Non-pigmented ciliary epithelial cell (primary cell): ENCODE results near the gene NTN4.

Source experiments
- DNase-seq: peaks from one replicate; pipeline ENCODE4 v3.0.0-alpha.2; 2010; ENCODE audit warnings: low read depth

The NTN4 gene

GRCh38 chr12:95653771-95654546 is 136.6 kb downstream of the NTN4 start:
- DNase-seq, result peak; percentile 38

- no peak for DNase-seq
Measured at GRCh38 chr12:95651681-95652080, 138.9 kb downstream of the NTN4 start.

- DNase-seq, result no peak
Measured at GRCh38 chr12:95648990-95649791, 141.4 kb downstream of the NTN4 start.

- no peak for DNase-seq
Measured at GRCh38 chr12:95646781-95647190, 143.8 kb downstream of the NTN4 start.

- no peak for DNase-seq
Measured at GRCh38 chr12:95643256-95643655, 147.3 kb downstream of the NTN4 start.

GRCh38 chr12:95642583-95642982 is 148.0 kb downstream of the NTN4 start:
- DNase-seq, result no peak

- no peak for DNase-seq
Measured at GRCh38 chr12:95641299-95641952, 149.1 kb downstream of the NTN4 start.

GRCh38 chr12:95640516-95640915 is 150.0 kb downstream of the NTN4 start:
- DNase-seq, result no peak

- DNase-seq, result peak; percentile 65
Measured at GRCh38 chr12:95637471-95638155, 153.0 kb downstream of the NTN4 start.

GRCh38 chr12:95637010-95637409 is 153.6 kb downstream of the NTN4 start:
- DNase-seq, result no peak

GRCh38 chr12:95634622-95635621 is 155.6 kb downstream of the NTN4 start:
- no peak for DNase-seq

GRCh38 chr12:95633732-95634465 is 156.7 kb downstream of the NTN4 start:
- no peak for DNase-seq

- peak; percentile 50 for DNase-seq
Measured at GRCh38 chr12:95633049-95633731, 157.4 kb downstream of the NTN4 start.

- no peak for DNase-seq
Measured at GRCh38 chr12:95630496-95630895, 160.1 kb downstream of the NTN4 start.

GRCh38 chr12:95629392-95629791 is 161.2 kb downstream of the NTN4 start:
- no peak for DNase-seq

- no peak for DNase-seq
Measured at GRCh38 chr12:95626854-95627253, 163.7 kb downstream of the NTN4 start.

GRCh38 chr12:95625012-95625411 is 165.6 kb downstream of the NTN4 start:
- DNase-seq, result no peak

GRCh38 chr12:95624589-95624988 is 166.0 kb downstream of the NTN4 start:
- no peak for DNase-seq

GRCh38 chr12:95623554-95624170 is 166.9 kb downstream of the NTN4 start:
- no peak for DNase-seq
